ENCODE measurements around the gene TMEM181. TPM values are rescaled to one million over a fixed set of nuclear protein-coding genes. Genes with fewer than 3 reads are reported as not detected.
"Not testable (repeated sequence)": the region's sequence is repeated elsewhere in the genome, so short reads cannot be mapped to it uniquely, and the experiment has no call there.

Gene TMEM181
- total and polyA plus RNA-seq, 8 donors = 14.1 to 32.8 (median 23.1) TPM

DNA sequence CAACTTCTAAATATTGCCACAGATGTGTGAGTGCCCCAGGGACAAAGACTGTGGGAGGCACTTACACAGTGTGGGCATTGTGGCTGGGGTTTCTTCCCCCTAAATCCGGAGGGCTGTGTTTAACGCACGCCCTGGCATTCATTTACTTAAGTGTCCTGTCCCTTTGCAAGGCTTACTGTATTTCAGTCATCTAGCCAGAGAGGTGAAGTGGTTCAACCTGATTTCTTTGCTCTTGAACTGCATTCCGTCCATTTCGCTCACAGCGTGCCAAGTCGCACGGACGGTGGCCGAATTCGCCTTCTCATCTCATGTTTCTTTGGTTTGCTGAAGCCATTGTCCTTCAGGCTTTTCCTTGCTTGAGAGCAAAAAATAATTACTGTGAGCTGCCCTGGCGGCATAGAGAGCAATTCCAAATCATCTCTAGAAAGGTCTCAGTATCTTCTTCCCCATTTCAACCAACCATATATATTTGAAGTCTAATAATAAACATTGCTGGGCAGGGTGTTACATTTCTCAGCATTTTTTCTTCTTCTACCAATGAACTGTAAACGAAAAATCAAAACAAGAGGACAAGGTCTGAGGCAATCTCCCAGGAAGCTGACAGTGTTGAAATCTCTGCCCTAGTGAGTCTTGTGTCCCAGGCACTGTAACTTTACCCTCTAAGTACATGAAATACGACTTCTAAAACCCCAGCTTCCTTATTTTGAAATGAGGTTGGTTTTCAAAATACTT lies 106.9 kb downstream of the TMEM181 start:
- H3K9me3 ChIP-seq = no peaks in the 10 kb centered on the region
- TF ChIP-seq CTCF (IDR thresholded peaks at IDR 0.05) = no peak
- ATAC-seq (peak in 3 of 4 donors; percentile 51 to 70 (median 68)), FAIRE-seq (no peak), DNase-seq (no peak)
- peak overlapping the region in 2 of 4 donors; percentile 36 to 62 for H3K27ac ChIP-seq
- no peak overlapping the region for H3K4me3 ChIP-seq
- intact Hi-C loops (cut with DNase I) = no loop called here
- peaks cover 4 to 7% (median 4%) of the 10 kb centered on the region in 3 donors for H3K4me1 ChIP-seq
- WGBS, 2 donors = 43 to 52% methylated on average over 14 of the region's 14 CpGs
- H3K36me3 ChIP-seq = no peaks in the 10 kb centered on the region
- H3K27me3 ChIP-seq = no peaks in the 10 kb centered on the region

DNA sequence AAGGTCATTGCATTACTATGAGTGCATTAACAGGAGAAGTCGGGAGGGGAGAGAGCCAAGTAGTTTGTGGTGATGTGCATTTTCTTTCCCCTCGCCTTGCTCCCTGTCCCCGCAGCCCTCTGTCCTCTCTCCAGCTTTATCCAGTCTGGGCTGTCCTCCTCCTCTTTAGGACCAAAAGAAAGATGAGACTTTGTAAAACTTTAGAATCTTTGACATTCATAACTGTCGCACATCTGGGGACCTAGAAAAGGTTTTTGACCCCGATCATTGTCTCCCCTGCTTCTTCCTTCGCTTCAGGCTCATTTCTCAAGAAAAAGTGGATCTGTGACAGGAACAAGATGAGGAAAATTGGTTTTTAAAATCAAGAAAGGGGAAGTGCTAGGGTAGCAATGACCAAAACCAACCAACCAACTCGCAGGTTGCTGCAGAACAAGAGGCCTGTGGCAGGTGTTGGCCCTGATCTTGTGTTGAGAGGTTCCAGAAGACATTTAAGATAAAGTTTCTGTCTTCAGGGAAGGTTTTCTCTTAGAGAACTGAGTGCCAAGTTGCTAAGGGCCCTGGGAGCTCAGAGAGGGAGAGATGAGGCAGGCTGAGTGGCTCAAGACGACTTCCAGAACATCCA lies 107.6 kb downstream of the TMEM181 start:
- no peak for DNase-seq
- 91 to 94% methylated on average over 8 of the region's 8 CpGs for WGBS, 2 donors
- no peak for TF ChIP-seq CTCF (IDR thresholded peaks at IDR 0.05)

DNA sequence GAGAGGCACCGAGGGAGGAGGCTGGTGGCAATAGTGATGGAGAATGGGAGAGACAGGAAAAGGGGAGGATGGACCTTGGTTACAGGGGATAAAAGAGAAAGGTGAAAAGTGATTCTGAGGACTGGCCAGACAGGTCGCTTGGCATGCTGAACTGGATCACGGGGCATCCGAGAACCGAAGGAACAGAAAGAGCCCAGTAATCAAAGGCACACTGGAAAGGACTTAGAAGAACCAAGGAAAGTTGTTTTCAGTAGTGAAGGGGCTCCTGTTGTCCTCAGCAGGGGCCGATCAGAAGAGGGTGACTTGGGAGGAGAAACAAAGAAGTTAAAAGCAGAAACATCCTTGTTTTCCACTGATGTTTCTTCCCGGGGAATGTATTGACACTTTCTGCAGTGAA lies 108.8 kb downstream of the TMEM181 start:
- intact Hi-C loops (cut with DNase I) = no loop called here
- FAIRE-seq = no peak
- DNase-seq = no peak
- WGBS, 2 donors = 79 to 87% methylated on average over 7 of the region's 7 CpGs
- H3K9me3 ChIP-seq = no peaks in the 10 kb centered on the region
- H3K4me1 ChIP-seq = peaks cover 4 to 7% (median 4%) of the 10 kb centered on the region in 3 donors
- ATAC-seq = no peak
- no peak for TF ChIP-seq CTCF (IDR thresholded peaks at IDR 0.05)
- no peak overlapping the region for H3K4me3 ChIP-seq
- no peaks in the 10 kb centered on the region for H3K36me3 ChIP-seq
- no peaks in the 10 kb centered on the region for H3K27me3 ChIP-seq
- H3K27ac ChIP-seq = no peak overlapping the region

More for the DNA sequence above, 107.6 kb downstream of the TMEM181 start:
- intact Hi-C loops (cut with DNase I) = no loop called here
- no peak for ATAC-seq
- Histone ChIP-seq H3K27me3 (no peaks in the 10 kb centered on the region), H3K4me1 (peaks cover 4 to 7% (median 4%) of the 10 kb centered on the region in 3 donors), H3K36me3 (no peaks in the 10 kb centered on the region), H3K4me3 (no peak overlapping the region), H3K9me3 (no peaks in the 10 kb centered on the region), H3K27ac (peak overlapping the region in 1 of 4 donors; percentile 36)
- no peak for FAIRE-seq

DNA sequence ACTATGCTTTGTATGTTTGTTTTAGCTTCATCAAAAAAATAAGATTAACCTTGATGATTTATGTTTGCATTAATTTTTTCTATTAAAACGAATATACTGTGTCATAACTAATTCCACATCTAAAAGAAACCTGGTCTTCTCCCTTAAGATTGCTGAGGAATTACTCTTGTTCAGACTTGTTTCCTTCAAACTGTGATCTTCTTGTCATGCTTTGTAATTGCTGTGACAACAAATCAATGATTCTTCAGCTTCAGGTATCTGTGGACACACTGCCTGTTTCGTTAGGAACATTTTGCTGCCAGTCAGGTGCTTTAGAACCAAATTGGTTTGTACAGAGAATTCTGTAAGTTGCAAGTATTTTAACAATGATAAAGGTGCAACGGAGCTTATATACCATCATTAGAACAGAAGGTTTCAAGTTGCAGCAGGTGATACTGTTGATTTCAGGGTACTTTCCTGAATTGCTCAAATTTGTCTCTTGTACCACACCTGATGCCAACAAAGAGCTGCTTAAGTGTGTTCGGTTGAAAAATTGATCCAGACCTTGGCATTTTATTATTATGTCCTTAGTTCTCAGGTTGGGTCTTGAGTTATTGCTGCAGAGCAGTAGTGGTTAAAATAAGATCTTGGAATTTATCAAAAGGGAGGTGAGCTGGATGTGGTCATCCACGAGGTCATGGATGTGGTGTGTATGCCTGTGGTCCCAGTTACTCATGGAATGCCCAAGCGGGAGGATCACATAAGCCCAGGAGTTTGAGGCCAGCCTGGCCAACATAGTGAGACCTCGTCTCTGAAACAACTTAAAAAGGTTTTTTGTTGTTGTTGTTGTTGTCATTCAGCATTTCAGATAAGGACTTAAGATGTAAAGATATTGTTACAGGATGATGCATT lies 109.5 kb downstream of the TMEM181 start:
- WGBS, 2 donors = 53 to 57% methylated on average over 7 of the region's 7 CpGs
- Histone ChIP-seq H3K36me3 (no peaks in the 10 kb centered on the region), H3K27me3 (no peaks in the 10 kb centered on the region), H3K4me1 (peaks cover 4 to 7% (median 4%) of the 10 kb centered on the region in 3 donors), H3K27ac (no peak overlapping the region), H3K9me3 (no peaks in the 10 kb centered on the region), H3K4me3 (no peak overlapping the region)
- intact Hi-C loops (cut with DNase I) = no loop called here
- FAIRE-seq (no peak), DNase-seq (no peak), ATAC-seq (no peak)
- TF ChIP-seq CTCF (IDR thresholded peaks at IDR 0.05) = no peak

DNA sequence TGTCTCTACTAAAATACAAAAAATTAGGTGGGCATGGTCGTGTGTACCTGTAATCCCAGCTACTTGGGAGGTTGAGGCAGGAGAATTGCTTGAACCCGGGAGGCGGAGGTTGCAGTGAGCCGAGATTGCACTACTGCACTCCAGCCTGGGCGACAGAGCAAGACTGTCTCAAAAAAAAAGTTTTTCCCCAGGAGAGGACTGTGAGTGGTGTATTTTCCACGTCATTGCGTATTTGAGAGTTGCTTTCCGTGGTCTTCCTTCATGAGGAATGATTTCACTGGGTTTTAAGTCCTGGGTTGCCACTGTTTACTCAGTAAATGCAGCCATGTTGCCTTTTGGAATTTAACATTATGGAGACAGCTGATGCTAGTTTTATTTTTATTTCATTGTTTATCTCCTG lies 112.2 kb downstream of the TMEM181 start:
- H3K36me3 ChIP-seq; intact Hi-C loops (cut with DNase I); FAIRE-seq; ATAC-seq; H3K4me3 ChIP-seq; H3K27ac ChIP-seq; H3K4me1 ChIP-seq; H3K27me3 ChIP-seq; DNase-seq; H3K9me3 ChIP-seq: not testable (repeated sequence)
- WGBS, 2 donors = 86 to 90% methylated on average over 8 of the region's 8 CpGs
